HG02623 (cell line): ENCODE measurements around the gene GPR132.
"Not testable (repeated sequence)": the region's sequence is repeated elsewhere in the genome, so short reads cannot be mapped to it uniquely, and the experiment has no call there.

Experiments used
- ATAC-seq: cut with Tn5 transposase; IDR thresholded peaks from one replicate; pipeline ENCODE4 v1.9.1; 2021; ENCODE audit warnings: moderate library complexity; ENCODE audit not compliant: unreplicated experiment

The GPR132 gene

DNA sequence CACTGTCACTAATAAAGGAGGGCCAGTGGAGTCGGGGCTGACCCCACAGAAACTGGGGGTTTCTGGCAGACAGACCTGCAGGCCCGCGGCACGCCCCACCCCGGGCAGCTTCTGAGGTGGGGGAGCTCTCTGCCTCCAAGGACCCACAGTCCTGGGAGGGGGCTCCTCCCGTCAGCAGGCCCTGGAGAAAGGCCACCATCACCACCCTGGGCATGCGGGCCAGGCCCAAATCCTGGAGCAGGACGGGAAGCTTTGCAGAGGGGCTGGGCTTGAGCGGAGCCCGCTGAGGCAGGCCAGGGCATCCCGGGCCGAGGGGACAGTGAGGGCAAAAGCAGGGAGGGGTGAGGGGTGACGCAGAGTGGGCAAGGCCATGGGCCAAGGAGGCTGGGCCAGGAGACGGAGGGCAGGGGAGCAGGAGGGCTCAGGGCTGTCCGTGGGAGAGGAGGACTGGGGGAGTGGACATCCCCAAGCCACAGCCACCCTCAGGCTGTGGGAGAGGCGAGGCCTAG is 11.1 kb upstream of the GPR132 start:
- ATAC-seq = no peak

DNA sequence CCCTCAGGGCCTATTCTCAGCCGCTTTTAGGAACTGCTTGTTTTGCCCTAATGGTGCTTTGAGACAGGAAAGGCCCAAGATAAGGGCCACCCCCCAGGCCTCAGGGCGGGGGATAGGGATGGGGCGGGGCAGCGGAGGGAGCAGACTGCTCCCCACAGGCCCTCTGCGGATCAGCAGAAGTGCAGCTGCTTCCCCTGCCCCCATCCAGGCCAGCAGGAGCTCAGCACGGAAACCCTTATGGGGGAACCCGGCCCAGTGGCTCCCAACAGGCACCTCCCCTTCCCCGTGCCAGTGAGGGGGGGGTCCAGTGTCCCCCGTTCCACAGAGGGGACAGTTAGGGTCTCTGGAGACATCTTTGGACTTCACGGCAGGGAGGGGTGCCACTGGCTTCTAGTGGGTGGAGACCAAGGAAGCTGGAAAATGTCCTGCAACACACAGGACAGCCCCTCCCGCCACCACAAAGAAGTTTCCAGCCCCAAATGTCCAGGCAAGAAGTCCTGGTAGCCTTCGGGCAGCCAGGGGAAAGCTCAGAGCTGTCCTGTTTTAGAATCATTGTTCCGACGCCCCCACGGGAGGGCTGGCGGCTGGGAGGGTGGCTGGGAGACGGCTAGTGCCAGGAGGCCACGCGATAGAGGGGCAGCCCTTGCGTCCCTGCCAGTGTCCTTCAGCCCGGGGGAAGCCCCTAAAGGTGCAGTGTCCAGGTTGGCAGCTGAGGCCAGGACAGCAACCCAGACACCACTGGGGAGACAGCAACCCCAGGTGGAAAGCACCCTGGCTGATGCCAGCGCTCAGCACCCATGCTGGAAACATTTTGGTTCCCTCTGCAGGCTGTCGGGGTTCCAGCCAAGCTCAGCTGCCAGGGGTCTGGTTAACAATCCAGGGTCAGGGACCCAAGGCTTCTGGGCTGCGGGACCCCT is 10.4 kb upstream of the GPR132 start:
- ATAC-seq = no peak

DNA sequence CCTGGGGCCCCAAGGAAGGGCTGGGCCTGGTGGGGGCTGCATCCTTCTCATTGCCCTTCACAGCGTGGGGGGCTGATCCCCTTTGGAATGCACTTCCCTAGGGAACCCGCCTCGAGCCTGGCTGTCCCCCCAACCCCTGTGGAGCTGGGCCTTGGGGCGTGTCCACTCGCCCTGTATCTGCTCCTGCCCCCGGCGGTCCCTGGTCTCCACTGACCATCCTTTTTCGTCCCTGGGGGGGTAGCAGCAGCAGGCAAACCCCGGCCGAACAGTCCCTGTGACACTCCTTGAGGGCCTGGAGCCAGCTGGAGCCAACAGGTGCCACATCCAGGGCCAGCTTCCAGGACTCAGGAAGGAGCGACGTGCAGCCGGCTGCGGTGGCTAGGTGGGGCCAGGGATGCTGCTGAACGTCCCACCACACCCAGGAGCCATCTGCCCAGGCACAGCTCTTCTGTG is 9.4 kb upstream of the GPR132 start:
- ATAC-seq = no peak

- no peak for ATAC-seq
Observed at GRCh38 chr14:105073720-105074600, 8.7 kb upstream of the GPR132 start.

- ATAC-seq = no peak
Observed at GRCh38 chr14:105072892-105073719, 7.9 kb upstream of the GPR132 start.

DNA sequence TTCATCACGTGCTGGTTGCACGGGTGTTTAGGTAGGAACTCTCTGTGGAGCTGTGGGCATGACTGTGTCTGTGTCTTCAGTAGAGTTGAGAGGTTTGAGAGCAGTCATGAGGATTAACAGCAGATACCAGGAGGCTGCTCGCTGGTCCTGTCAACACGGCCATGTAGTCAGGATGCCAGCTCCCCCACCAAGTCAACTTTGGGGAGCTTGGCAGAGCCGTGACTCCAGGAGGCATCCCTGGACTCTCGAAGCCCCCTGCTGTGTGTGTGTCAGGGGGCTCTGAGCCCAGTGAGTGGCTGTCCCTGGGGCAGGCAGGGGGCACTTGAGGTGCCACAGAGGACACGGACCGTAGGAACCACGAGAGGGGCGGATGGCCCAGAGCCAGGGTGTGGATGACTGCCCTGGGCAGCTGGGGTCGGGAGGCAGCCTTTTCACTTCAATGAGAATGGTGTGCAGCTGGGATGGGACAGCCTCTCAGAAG is 7.2 kb upstream of the GPR132 start:
- ATAC-seq = no peak

DNA sequence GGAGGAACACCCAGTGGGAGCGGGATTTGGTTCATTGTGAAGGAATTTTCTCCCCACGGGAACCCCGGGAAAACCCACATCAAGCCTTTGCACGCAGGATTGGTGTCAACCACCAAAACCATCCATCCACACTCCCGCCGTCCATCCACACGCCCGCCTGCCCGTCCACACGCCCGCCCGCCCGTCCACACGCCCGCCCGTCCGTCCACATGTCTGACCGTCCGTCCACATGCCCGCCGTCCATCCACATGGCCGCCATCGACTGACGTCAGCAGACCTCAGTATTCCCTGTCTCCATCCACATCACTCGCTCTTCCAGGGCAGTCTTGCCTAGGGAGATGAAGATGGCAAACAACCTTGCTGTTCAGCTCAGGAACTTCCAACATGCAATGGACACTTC is 6.7 kb upstream of the GPR132 start:
- ATAC-seq = no peak

- ATAC-seq = no peak
Observed at GRCh38 chr14:105071326-105071725, 6.1 kb upstream of the GPR132 start.

- no peak for ATAC-seq
Observed at GRCh38 chr14:105070760-105071137, 5.5 kb upstream of the GPR132 start.

DNA sequence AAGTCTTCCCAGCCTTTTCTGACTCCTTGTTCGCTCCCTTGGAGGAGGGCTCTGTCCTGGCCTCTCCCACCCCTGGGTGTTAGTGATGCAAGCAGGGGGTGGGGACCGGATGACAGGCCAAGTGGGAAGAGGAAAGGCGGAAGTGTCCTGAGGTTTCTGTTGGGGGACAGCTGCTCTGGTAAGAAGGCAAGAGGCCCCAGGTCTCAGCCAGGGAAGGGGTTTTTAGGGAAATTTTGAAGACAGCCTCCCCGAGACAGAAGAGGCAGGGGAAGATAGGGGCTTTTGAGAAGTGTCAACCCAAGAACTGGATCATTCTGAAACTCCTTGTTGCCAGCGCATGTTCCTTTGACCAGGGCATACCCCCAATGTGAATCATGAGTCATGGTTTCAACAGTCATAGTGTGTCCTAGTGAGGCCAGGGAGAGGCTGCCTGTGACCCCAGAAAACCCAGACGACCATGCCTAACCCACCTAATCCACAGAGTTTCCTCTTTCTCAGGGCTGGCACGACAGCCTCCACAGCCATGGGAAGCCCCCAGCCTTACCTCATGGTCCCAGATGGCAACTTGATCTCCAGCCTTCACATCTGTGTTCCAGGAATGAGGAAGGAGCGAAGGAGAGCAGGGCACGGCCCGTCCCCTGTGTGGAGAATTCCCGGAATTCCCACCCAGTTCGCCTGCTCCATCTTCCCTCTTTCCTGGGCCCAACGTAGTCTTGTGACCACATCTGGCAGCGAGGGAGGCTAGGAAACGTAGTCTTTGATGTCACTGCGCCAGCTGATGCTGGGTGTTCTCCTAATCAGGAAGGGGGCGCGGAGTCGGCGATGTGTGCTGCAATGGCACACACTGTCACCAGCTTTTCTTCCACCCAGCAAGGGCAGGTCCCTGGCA is 4.9 kb upstream of the GPR132 start:
- no peak for ATAC-seq

DNA sequence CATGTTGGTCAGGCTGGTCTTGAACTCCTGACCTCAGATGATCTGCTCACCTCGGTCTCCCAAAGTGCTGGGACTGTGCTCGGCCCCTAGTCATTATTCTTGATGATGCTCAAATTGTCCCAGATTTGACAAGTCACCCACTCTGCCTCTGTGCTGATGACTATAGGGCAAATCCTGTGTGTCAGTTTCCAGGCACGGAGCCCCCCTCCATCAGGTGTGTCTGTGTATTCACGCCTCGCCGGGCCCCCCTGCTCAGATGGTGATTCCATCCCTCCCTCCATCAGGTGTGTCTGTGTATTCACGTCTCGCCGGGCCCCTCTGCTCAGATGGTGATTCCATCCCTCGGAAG is 4.3 kb upstream of the GPR132 start:
- no peak for ATAC-seq

DNA sequence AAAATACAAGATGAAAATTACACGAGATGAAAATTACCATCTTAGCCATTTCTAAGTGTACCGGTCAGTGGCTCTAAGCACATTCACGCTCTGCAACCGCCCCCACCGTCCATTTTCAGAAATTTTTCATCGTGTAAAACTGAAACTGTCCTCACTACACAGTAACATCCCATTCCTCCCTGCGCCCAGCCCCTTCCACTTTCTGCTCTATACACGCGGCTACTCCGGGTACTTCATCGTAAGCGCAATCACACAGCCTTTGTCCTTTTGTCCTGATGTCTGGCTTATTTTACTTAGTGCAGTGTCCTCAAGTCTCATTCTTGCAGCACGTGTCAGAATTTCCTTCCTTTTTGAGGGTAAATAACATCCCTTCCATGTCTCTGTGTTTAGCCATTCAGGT is 3.6 kb upstream of the GPR132 start:
- no peak for ATAC-seq

GRCh38 chr14:105067969-105068301 is 2.7 kb upstream of the GPR132 start:
- ATAC-seq = no peak

DNA sequence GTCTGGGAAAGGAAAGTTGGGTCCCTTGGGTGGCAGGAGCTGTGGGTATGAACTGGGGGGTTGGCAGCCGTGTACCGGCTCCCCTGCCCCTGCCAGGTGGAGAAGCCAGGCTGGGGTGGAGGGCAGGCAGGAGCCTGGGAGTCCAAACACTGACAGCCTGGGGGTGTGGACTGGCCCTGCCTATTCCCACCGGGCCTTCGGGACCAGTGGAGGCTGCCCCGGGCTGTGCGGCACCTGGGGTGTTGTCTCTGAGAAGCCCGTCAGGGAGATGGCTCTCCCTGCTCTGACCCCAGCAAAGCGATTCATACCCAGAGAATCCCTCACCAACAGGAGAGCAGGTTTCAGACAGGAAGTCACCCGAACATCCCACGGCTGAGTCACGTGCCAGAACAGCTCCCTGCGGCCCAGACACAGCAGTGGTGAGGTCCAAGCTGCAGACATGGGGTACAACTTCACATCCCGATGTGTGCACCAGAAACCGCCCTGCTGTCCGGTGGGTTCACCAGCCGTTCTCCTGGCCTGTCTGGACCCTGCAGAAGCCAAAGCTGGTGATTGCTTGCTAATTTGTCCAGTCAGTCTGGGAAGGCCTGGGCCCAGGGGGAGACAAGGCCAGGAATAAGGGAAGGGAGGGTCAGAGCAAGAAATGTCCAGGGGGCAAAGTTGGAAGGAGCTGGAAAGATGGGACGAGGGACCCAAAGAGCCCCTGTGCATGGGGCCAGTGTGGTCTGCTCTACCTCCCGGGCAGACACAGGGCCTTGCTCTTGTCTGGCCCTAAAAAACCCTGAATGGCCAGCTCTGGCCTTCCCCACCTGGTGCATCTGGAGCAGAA is 2.1 kb upstream of the GPR132 start:
- no peak for ATAC-seq

- ATAC-seq = no peak
Observed at GRCh38 chr14:105066240-105067071, 1.2 kb upstream of the GPR132 start.

- no peak for ATAC-seq
Observed at GRCh38 chr14:105064721-105065143, 498 bp downstream of the GPR132 start.

- no peak for ATAC-seq
Observed at GRCh38 chr14:105064001-105064400, 1.2 kb downstream of the GPR132 start.

- not testable (repeated sequence) for ATAC-seq
Observed at GRCh38 chr14:105063506-105063905, 1.7 kb downstream of the GPR132 start.
